K562 (cell line): ENCODE results near the gene IMMP2L. TPM values are rescaled to one million over a fixed set of nuclear protein-coding genes. Genes with fewer than 3 reads are reported as not detected.

ENCODE experiments used
- CREB3 ChIP-seq: fragments of 450-650 bp; conservative IDR thresholded peaks from 2 replicates; pipeline ENCODE4 v1.6.1; 2016; ENCODE audit warnings: missing genetic modification characterization, low read depth, mild to moderate bottlenecking, missing compliant biosample characterization, moderate library complexity
- FOXP1 ChIP-seq: sonication (generic); formaldehyde crosslinking; IDR thresholded peaks from 2 replicates; pipeline ENCODE4 v1.8.0; 2022; ENCODE audit warnings: mild to moderate bottlenecking, missing genetic modification reagents
- NELFE ChIP-seq: IDR thresholded peaks from 2 replicates; pipeline ENCODE4 v1.6.1; 2011; ENCODE audit warnings: mild to moderate bottlenecking; ENCODE audit not compliant: insufficient read depth, insufficient read length
- NR2C1 ChIP-seq, 2 experiments: fragments of 450-650 bp; IDR thresholded peaks; 2 replicates each; pipeline ENCODE4 v1.6.1; 2017; ENCODE audit warnings: mild to moderate bottlenecking in 2 of 2, antibody characterized with exemption in 1 of 2, inconsistent platforms in 1 of 2, missing compliant biosample characterization in 1 of 2, missing genetic modification characterization in 1 of 2
- PHF20 ChIP-seq: fragments of 450-650 bp; IDR thresholded peaks from 2 replicates; pipeline ENCODE4 v1.6.1; 2018; ENCODE audit not compliant: partially characterized antibody
- ZNF407 ChIP-seq: fragments of 450-650 bp; IDR thresholded peaks from 2 replicates; pipeline ENCODE4 v1.6.1; 2016; ENCODE audit warnings: low read depth
- polyA plus RNA-seq, 8 experiments: library from polyadenylated mRNA; depleted of rRNA in 4 of 8; stranded (reverse) in 5 of 8; unstranded in 3 of 8; fragments of >200 nt; fragmentation: Nextera tagmentation in 2 of 8; fragmentation: Illumina TruSeq in 1 of 8; extraction: Ambion mirVana in 2 of 8; extraction: Trizol in 1 of 8; gene quantifications; 2 replicates each; pipeline versions ENCODE4 v1.2.1 to v1.2.3, GENCODE V29; 2011 to 2014; ENCODE audit warnings: inconsistent platforms in 1 of 8, missing spikeins in 1 of 8
- total RNA-seq, 7 experiments: library from RNA; depleted of rRNA in 6 of 7; stranded (reverse); fragments of >200 nt in 6 of 7; fragmentation: Illumina TruSeq in 2 of 7; extraction: Trizol in 2 of 7; gene quantifications; 2 replicates each; pipeline versions ENCODE4 v1.2.1 to v1.2.3, GENCODE V29; 2011 to 2021; ENCODE audit warnings: low replicate concordance in 1 of 7

Gene IMMP2L
- total and polyA plus RNA-seq, 9 of the 15 experiments (the other 6 are each of a cell fraction or from before 2014, with no cell fraction given) = 29.7 to 116 (median 53.0) TPM

GRCh38 chr7:110897538-110897937 is 664.8 kb downstream of the IMMP2L start (continued):
- TF ChIP-seq CREB3 = no peak
- no peak for TF ChIP-seq NR2C1 (IDR thresholded peaks at IDR 0.05)
- TF ChIP-seq NR2C1 (tag; IDR thresholded peaks at IDR 0.05) = no peak
- TF ChIP-seq ZNF407 = no peak
- TF ChIP-seq NELFE = no peak
- no peak for TF ChIP-seq PHF20
- TF ChIP-seq FOXP1 (CRISPR knock-in tag) = no peak
